Measurements from ENCODE around the gene KRTDAP.

- TF ChIP-seq RELB (IDR thresholded peaks at IDR 0.05; ENCODE audit: low read depth) (no peak), CTCF (IDR thresholded peaks at IDR 0.05 in 2 of 3, conservative IDR thresholded peaks at IDR 0.05 in 1 of 3; ENCODE audit: control insufficient read depth in 2 of 3, extremely low read depth in 1 of 3, insufficient read depth in 1 of 3, low read depth in 3 of 3, low read length in 3 of 3) (no peak)
These were observed at the start of gene KRTDAP for GRCh38 chr19:35490364-35490763.

Data from GM12878 (cell line).